OCI-LY3 (cell line): ENCODE measurements around the gene RAP1A.

ENCODE experiments used
- CTCF ChIP-seq: fragments of 200-600, 300-600 bp; sonication (generic); IDR thresholded peaks from 2 replicates; pipeline ENCODE4 v1.5.1; 2014; ENCODE audit warnings: antibody characterized with exemption, low read length, low read depth
- EZH2phosphoT487 ChIP-seq: fragments of 200-600 bp; shearing (Covaris generic); IDR thresholded peaks from 2 replicates; pipeline ENCODE4 v1.6.1; 2018; ENCODE audit warnings: antibody characterized with exemption, mixed run types, low read depth

GRCh38 chr1:111756124-111756513 lies 136.5 kb downstream of the RAP1A start:
- TF ChIP-seq CTCF (no peak), EZH2phosphoT487 (no peak)
